H1 (cell line): ENCODE data around the gene NTRK2. TPM values are rescaled to one million over a fixed set of nuclear protein-coding genes. Genes with fewer than 3 reads are reported as not detected.

Experiments
- CTCF ChIA-PET: fragments of 300-600 bp; sonication (Branson Sonifier 250); formaldehyde crosslinking; loops from one replicate; lab custom pipeline; 2021; ENCODE audit not compliant: partially characterized antibody; lab: Charles Lee
- POLR2A ChIA-PET: fragments of 300-600 bp; sonication (Branson Sonifier 250); formaldehyde crosslinking; loops from one replicate; lab custom pipeline; 2021; ENCODE audit warnings: inconsistent platforms; ENCODE audit not compliant: partially characterized antibody; lab: Charles Lee
- DNase-seq, 2 experiments: peaks; one replicate each; pipeline versions ENCODE4 v3.0.0 to v3.0.0-alpha.2; 2010 to 2022; ENCODE audit warnings: low spot score in 2 of 2, low read depth in 1 of 2, mixed read lengths in 1 of 2
- FAIRE-seq: peaks from 2 replicates; lab custom pipeline; 2011; peaks lifted over from hg19 to GRCh38; lab: Jason Lieb, UNC
- H2AFZ ChIP-seq: 2 replicates; pipeline ENCODE4 v1.8.1; 2012; ENCODE audit warnings: low read length, inconsistent platforms
- H2AK5ac ChIP-seq: 2 replicates; pipeline ENCODE4 v1.6.1; 2013; ENCODE audit warnings: low read depth, low read length
- H2BK120ac ChIP-seq: replicated peaks from 2 replicates; pipeline ENCODE3; 2013; ENCODE audit warnings: low read depth, low read length, inconsistent platforms
- H2BK12ac ChIP-seq: 2 replicates; pipeline ENCODE4 v1.6.1; 2013; ENCODE audit warnings: low read depth, low read length
- H2BK15ac ChIP-seq: 2 replicates; pipeline ENCODE4 v1.6.1; 2013; ENCODE audit warnings: low read length
- H2BK20ac ChIP-seq: 2 replicates; pipeline ENCODE4 v1.6.1; 2013; ENCODE audit warnings: low read length
- H2BK5ac ChIP-seq: 2 replicates; pipeline ENCODE4 v1.6.1; 2013; ENCODE audit warnings: low read depth, low read length
- H3K14ac ChIP-seq: 2 replicates; pipeline ENCODE4 v1.6.1; 2013; ENCODE audit warnings: inconsistent platforms; ENCODE audit not compliant: insufficient read length
- H3K18ac ChIP-seq: 2 replicates; pipeline ENCODE4 v1.6.1; 2013; ENCODE audit warnings: low read length; ENCODE audit errors: extremely low read depth
- H3K23ac ChIP-seq: 2 replicates; pipeline ENCODE4 v1.6.1; 2013; ENCODE audit warnings: inconsistent platforms; ENCODE audit not compliant: insufficient read length
- H3K23me2 ChIP-seq: 2 replicates; pipeline ENCODE4 v1.6.1; 2013; ENCODE audit warnings: low read depth, low read length
- H3K27ac ChIP-seq: 2 replicates; pipeline ENCODE4 v1.6.1; 2011; ENCODE audit warnings: low read depth, low read length, inconsistent platforms
- H3K27me3 ChIP-seq, 4 experiments: replicated peaks in 1 of 4; 1 replicate in 1 of 4; 2 replicates in 3 of 4; pipeline versions ENCODE4 v1.6.1 to v1.8.1; 2011 to 2013; ENCODE audit warnings: low read length in 3 of 4, mild to moderate bottlenecking in 3 of 4, inconsistent platforms in 2 of 4, mixed read lengths in 2 of 4, moderate library complexity in 1 of 4; ENCODE audit not compliant: control insufficient read depth in 3 of 4, insufficient read depth in 3 of 4; ENCODE audit errors: extremely low read depth in 1 of 4
- H3K36me3 ChIP-seq, 4 experiments: 2 replicates each; pipeline versions ENCODE4 v1.6.1 to v1.8.1; 2011 to 2013; ENCODE audit warnings: mild to moderate bottlenecking in 4 of 4, low read length in 3 of 4, moderate library complexity in 2 of 4, control low read depth in 1 of 4, inconsistent platforms in 1 of 4; ENCODE audit not compliant: insufficient read depth in 4 of 4, control insufficient read depth in 2 of 4
- H3K4ac ChIP-seq: replicated peaks from 2 replicates; pipeline ENCODE3; 2013; ENCODE audit warnings: low read length, low read depth, mixed read lengths, inconsistent platforms; ENCODE audit not compliant: insufficient read length
- H3K4me1 ChIP-seq, 4 experiments: replicated peaks in 1 of 4; 1 replicate in 1 of 4; 2 replicates in 3 of 4; pipeline versions ENCODE4 v1.6.1 to v1.8.1; 2011 to 2013; ENCODE audit warnings: low read length in 3 of 4, inconsistent platforms in 2 of 4, mixed read lengths in 1 of 4; ENCODE audit not compliant: insufficient read depth in 4 of 4, control insufficient read depth in 3 of 4
- H3K4me2 ChIP-seq, 2 experiments: 2 replicates each; pipeline versions ENCODE4 v1.6.1 to v1.8.1; 2011 to 2013; ENCODE audit warnings: low read depth in 2 of 2, low read length in 2 of 2, control low read depth in 1 of 2, inconsistent platforms in 1 of 2, mild to moderate bottlenecking in 1 of 2; ENCODE audit not compliant: insufficient read depth in 1 of 2
- H3K4me3 ChIP-seq, 4 experiments: fragments of 200-600, 300-600 bp in 1 of 4; sonication (generic), shearing (Covaris generic), sonication (Bioruptor Twin) in 1 of 4; 2 replicates each; pipeline versions ENCODE4 v1.5.1 to v1.8.1; 2011 to 2016; ENCODE audit warnings: low read length in 4 of 4, low read depth in 3 of 4, control low read depth in 2 of 4, inconsistent platforms in 2 of 4, mild to moderate bottlenecking in 2 of 4, mixed read lengths in 1 of 4, moderate library complexity in 1 of 4; ENCODE audit not compliant: insufficient read depth in 2 of 4; ENCODE audit errors: extremely low read depth in 1 of 4
- H3K56ac ChIP-seq: replicated peaks from 2 replicates; pipeline ENCODE3; 2013; ENCODE audit warnings: low read depth, mild to moderate bottlenecking, mixed read lengths, low read length, inconsistent platforms; ENCODE audit not compliant: insufficient read length
- H3K79me1 ChIP-seq: 2 replicates; pipeline ENCODE4 v1.6.1; 2013; ENCODE audit warnings: low read depth, low read length, control low read depth
- H3K79me2 ChIP-seq, 2 experiments: 2 replicates each; pipeline versions ENCODE4 v1.6.1 to v1.8.1; 2012 to 2013; ENCODE audit warnings: low read length in 2 of 2, mild to moderate bottlenecking in 2 of 2, inconsistent platforms in 1 of 2; ENCODE audit not compliant: insufficient read depth in 2 of 2, control insufficient read depth in 1 of 2
- H3K9ac ChIP-seq, 4 experiments: replicated peaks in 1 of 4; 1 replicate in 1 of 4; 2 replicates in 3 of 4; pipeline versions ENCODE4 v1.6.1 to v1.8.1; 2011 to 2013; ENCODE audit warnings: low read depth in 3 of 4, low read length in 3 of 4, control low read depth in 2 of 4, mild to moderate bottlenecking in 2 of 4, moderate library complexity in 2 of 4, inconsistent platforms in 1 of 4; ENCODE audit errors: extremely low read depth in 1 of 4
- H3K9me3 ChIP-seq, 2 experiments: 2 replicates each; pipeline versions ENCODE4 v1.6.1 to v1.8.1; 2012 to 2013; ENCODE audit warnings: mild to moderate bottlenecking in 2 of 2, moderate library complexity in 2 of 2, control low read depth in 1 of 2, inconsistent platforms in 1 of 2, low read depth in 1 of 2, low read length in 1 of 2, mixed read lengths in 1 of 2; ENCODE audit not compliant: insufficient read depth in 2 of 2
- H4K20me1 ChIP-seq, 2 experiments: replicated peaks in 1 of 2; 2 replicates each; pipeline versions ENCODE3 to v1.8.1; 2011 to 2013; ENCODE audit warnings: inconsistent platforms in 2 of 2, low read length in 2 of 2, mild to moderate bottlenecking in 1 of 2; ENCODE audit not compliant: insufficient read depth in 2 of 2, control insufficient read depth in 1 of 2
- H4K5ac ChIP-seq: 2 replicates; pipeline ENCODE4 v1.6.1; 2013; ENCODE audit warnings: low read length, low read depth, mixed read lengths, inconsistent platforms; ENCODE audit not compliant: insufficient read length
- H4K8ac ChIP-seq: 2 replicates; pipeline ENCODE4 v1.8.0; 2013; ENCODE audit warnings: mild to moderate bottlenecking, moderate library complexity, low read length, inconsistent platforms; ENCODE audit not compliant: insufficient read depth; ENCODE audit errors: extremely low read depth
- H4K91ac ChIP-seq: replicated peaks from 2 replicates; pipeline ENCODE3; 2013; ENCODE audit warnings: low read length, mixed read lengths, inconsistent platforms; ENCODE audit not compliant: insufficient read length
- KDM1A ChIP-seq: fragments of 200-600, 300-600 bp; sonication (generic); IDR thresholded peaks from 2 replicates; pipeline ENCODE4 v1.7.1; 2016; ENCODE audit warnings: mild to moderate bottlenecking, low read length, borderline replicate concordance
- POLR2A ChIP-seq, 2 experiments: IDR thresholded peaks; 1 replicate in 1 of 2; 2 replicates in 1 of 2; pipeline ENCODE4 v1.6.1; 2011; ENCODE audit warnings: low read depth in 2 of 2, low read length in 2 of 2, mild to moderate bottlenecking in 2 of 2; ENCODE audit errors: control extremely low read depth in 1 of 2
- SIRT6 ChIP-seq: IDR thresholded peaks from one replicate; pipeline ENCODE4 v1.7.1; 2012; ENCODE audit warnings: low read length, inconsistent platforms
- WGBS, 2 experiments: shearing (Covaris generic) in 1 of 2; methylation state at CpG; one replicate each; pipeline versions ENCODE4 v1.1.6 to v1.1.7; 2013 to 2015; ENCODE audit warnings: low lambda C conversion rate in 2 of 2, mixed read lengths in 2 of 2, inconsistent platforms in 1 of 2, low coverage in 1 of 2, missing lambda C conversion rate in 1 of 2; ENCODE audit not compliant: insufficient replicate concordance in 2 of 2, insufficient coverage in 1 of 2, insufficient read length in 1 of 2; ENCODE audit errors: extremely low coverage in 1 of 2, missing lambda C conversion rate in 1 of 2; 5-methylcytosine and 5-hydroxymethylcytosine counted together
- polyA plus RNA-seq, 7 experiments: library from polyadenylated mRNA; depleted of rRNA in 3 of 7; stranded (reverse) in 5 of 7; unstranded in 2 of 7; fragments of >200 nt in 5 of 7; fragments of 200-250 nt in 2 of 7; gene quantifications; 1 replicate in 5 of 7; 2 replicates in 1 of 7; 4 replicates in 1 of 7; pipeline versions ENCODE4 v1.2.1 to v1.2.3, GENCODE V29; 2011 to 2013; ENCODE audit warnings: missing spikeins in 2 of 7, mixed read lengths in 2 of 7
- total RNA-seq: library from RNA; stranded (reverse); fragmentation: NEBNext Ultra II Directional; extraction: Animal tissue kit (Norgen Biotek cat#: 25700); gene quantifications from 2 replicates; pipeline ENCODE4 v1.2.1, GENCODE V29; 2021

The NTRK2 gene
- total and polyA plus RNA-seq, 2 of the 8 experiments (the other 6 are each of a cell fraction or from before 2014, with no cell fraction given), result 0.03 to 0.04 TPM

DNA sequence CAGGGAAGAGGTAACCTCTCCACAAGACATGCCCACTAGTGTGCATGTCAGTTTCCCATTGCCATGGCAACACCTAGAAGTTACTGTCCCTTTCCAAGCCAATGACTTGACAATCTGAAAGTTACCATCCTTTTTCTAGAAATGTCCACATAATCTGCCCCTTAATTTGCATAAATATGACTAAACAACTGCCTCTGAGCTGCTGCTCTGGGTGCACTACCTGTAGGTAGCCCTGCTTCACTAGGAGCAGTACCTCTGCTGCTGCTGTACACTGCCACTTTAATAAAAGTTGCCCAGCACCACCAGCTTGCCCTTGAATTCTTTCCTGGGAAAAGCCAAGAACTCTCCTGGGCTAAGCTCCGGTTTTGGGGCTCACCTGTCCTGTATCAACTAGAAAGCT is 392.4 kb downstream of the NTRK2 start:
- Histone ChIP-seq H3K4ac (no peak overlapping the region), H2BK5ac (no peak overlapping the region), H3K9me3 (no peaks in the 10 kb centered on the region), H3K79me1 (no peaks in the 10 kb centered on the region), H3K4me3 (no peak overlapping the region), H3K4me1 (peaks cover 0 to 4% (median 2%) of the 10 kb centered on the region in 4 experiments; a peak in 3 of 7 replicates), H2AFZ (peak overlapping the region; percentile 59; the same call in 1 of the 2 replicates), H3K79me2 (no peaks in the 10 kb centered on the region), H2BK20ac (no peak overlapping the region), H3K9ac (no peak overlapping the region), H2BK12ac (no peak overlapping the region), H3K27me3 (no peaks in the 10 kb centered on the region), H4K20me1 (no peaks in the 10 kb centered on the region), H3K23me2 (no peaks in the 10 kb centered on the region), H3K27ac (no peak overlapping the region), H2BK120ac (no peak overlapping the region), H3K14ac (no peak overlapping the region), H3K4me2 (no peak overlapping the region), H4K91ac (no peak overlapping the region), H3K18ac (no peak overlapping the region), H4K8ac (no peak overlapping the region), H2BK15ac (no peak overlapping the region), H2AK5ac (no peak overlapping the region), H3K36me3 (no peaks in the 10 kb centered on the region), H4K5ac (no peak overlapping the region), H3K23ac (no peak overlapping the region), H3K56ac (no peak overlapping the region)
- POLR2A ChIA-PET, result no interaction called here
- 92% methylated on average over 1 of the region's 1 CpG; no CpG with 5 or more reads in 1 of the 2 experiments for WGBS, 2 experiments
- DNase-seq (no peak), FAIRE-seq (no peak)
- CTCF ChIA-PET, result interaction anchor here (0.6 to 0.9 kb wide), 2 partner anchors 11 to 179 kb away, joined by 3 read pairs; no protein-coding TSS in a partner anchor
- no peak for TF ChIP-seq KDM1A
- TF ChIP-seq SIRT6, result no peak
- no peak for TF ChIP-seq POLR2A (IDR thresholded peaks at IDR 0.05; ENCODE audit: control extremely low read depth in 1 of 2, low read depth in 2 of 2, low read length in 2 of 2)
